ENCODE results near the gene THAP3. TPM values are rescaled to one million over a fixed set of nuclear protein-coding genes. Genes with fewer than 3 reads are reported as not detected.

The THAP3 gene
- total RNA-seq, 1 experiment from 2014 or later = 14.6 TPM

GRCh38 chr1:6621429-6622391, 3.0 kb upstream of the THAP3 start:
- BruUV-seq (replicated peaks) = no TSS peak
- Histone ChIP-seq H2AFZ (no peak overlapping the region), H3K4me2 (no peak overlapping the region), H3K9me3 (ENCODE audit: insufficient read depth, low read depth) (no peaks in the 10 kb centered on the region), H3K79me2 (ENCODE audit: low read depth) (peaks cover 24% of the 10 kb centered on the region), H4K20me1 (ENCODE audit: insufficient read depth) (0 out of 2 replicates have a peak, but pooled peaks cover 10% of the 10 kb centered on the region), H3K4me1 (replicated peaks; ENCODE audit: insufficient read depth) (0 out of 2 replicates have a peak, but pooled peaks cover 8% of the 10 kb centered on the region), H3F3A (ENCODE audit: insufficient read depth, low read depth) (peaks cover 10% of the 10 kb centered on the region), H3K4me3 (no peak overlapping the region), H3K36me3 (ENCODE audit: low read depth) (no peaks in the 10 kb centered on the region), H3K27ac (no peak overlapping the region), H3K27me3 (ENCODE audit: insufficient read depth, low read depth) (no peaks in the 10 kb centered on the region), H3K9me2 (ENCODE audit: insufficient read depth) (no peaks in the 10 kb centered on the region)
- CTCF ChIA-PET = no interaction called here
- intact Hi-C loops (cut with micrococcal nuclease; ENCODE audit: unreplicated experiment) = no loop called here
- no peak for DNase-seq
- POLR2A ChIA-PET (ENCODE audit: unreplicated experiment) = no interaction called here
- TF ChIP-seq CTCF (conservative IDR thresholded peaks at IDR 0.05) = no peak
- no peak for TF ChIP-seq EZH2 (IDR thresholded peaks at IDR 0.05; ENCODE audit: low read depth)

GRCh38 chr1:6622396-6623152, 2.1 kb upstream of the THAP3 start:
- H3K4me2 ChIP-seq = no peak overlapping the region
- H3F3A ChIP-seq (ENCODE audit: insufficient read depth, low read depth) = peaks cover 10% of the 10 kb centered on the region
- no peak for TF ChIP-seq EZH2 (IDR thresholded peaks at IDR 0.05; ENCODE audit: low read depth)
- no peak for TF ChIP-seq CTCF (conservative IDR thresholded peaks at IDR 0.05)
- no peaks in the 10 kb centered on the region for H3K9me2 ChIP-seq (ENCODE audit: insufficient read depth)
- no peaks in the 10 kb centered on the region for H3K36me3 ChIP-seq (ENCODE audit: low read depth)
- no peak for DNase-seq
- H3K4me1 ChIP-seq (replicated peaks; ENCODE audit: insufficient read depth) = 0 out of 2 replicates have a peak, but pooled peaks cover 8% of the 10 kb centered on the region
- 0 out of 2 replicates have a peak, but pooled peaks cover 8% of the 10 kb centered on the region for H4K20me1 ChIP-seq (ENCODE audit: insufficient read depth)
- H3K27ac ChIP-seq = no peak overlapping the region
- POLR2A ChIA-PET (ENCODE audit: unreplicated experiment) = interaction anchor here (0.5 kb wide), 1 partner anchor 22 kb away, joined by 3 read pairs; no protein-coding TSS in a partner anchor
- H2AFZ ChIP-seq = no peak overlapping the region
- BruUV-seq (replicated peaks) = no TSS peak
- CTCF ChIA-PET = no interaction called here
- no peaks in the 10 kb centered on the region for H3K27me3 ChIP-seq (ENCODE audit: insufficient read depth, low read depth)
- H3K79me2 ChIP-seq (ENCODE audit: low read depth) = peaks cover 18% of the 10 kb centered on the region; the same call in 1 of the 2 replicates
- H3K4me3 ChIP-seq = no peak overlapping the region
- intact Hi-C loops (cut with micrococcal nuclease; ENCODE audit: unreplicated experiment) = no loop called here
- no peaks in the 10 kb centered on the region for H3K9me3 ChIP-seq (ENCODE audit: insufficient read depth, low read depth)

- ChIA-PET CTCF (interaction anchor here (0.6 kb wide), 1 partner anchor 157 kb away, joined by 3 read pairs; no protein-coding TSS in a partner anchor), POLR2A (ENCODE audit: unreplicated experiment) (interaction anchor here (0.5 to 0.6 kb wide), 2 partner anchors 20 to 597 kb away, joined by 3 to 4 read pairs; no protein-coding TSS in a partner anchor)
- Histone ChIP-seq H2AFZ (no peak overlapping the region), H3K4me2 (no peak overlapping the region), H3F3A (ENCODE audit: insufficient read depth, low read depth) (peaks cover 10% of the 10 kb centered on the region), H3K36me3 (ENCODE audit: low read depth) (no peaks in the 10 kb centered on the region), H3K4me1 (replicated peaks; ENCODE audit: insufficient read depth) (0 out of 2 replicates have a peak, but pooled peaks cover 8% of the 10 kb centered on the region), H3K27ac (no peak overlapping the region), H4K20me1 (ENCODE audit: insufficient read depth) (0 out of 2 replicates have a peak, but pooled peaks cover 6% of the 10 kb centered on the region), H3K27me3 (ENCODE audit: insufficient read depth, low read depth) (no peaks in the 10 kb centered on the region), H3K79me2 (ENCODE audit: low read depth) (0 out of 2 replicates have a peak, but pooled peaks cover 14% of the 10 kb centered on the region), H3K9me3 (ENCODE audit: insufficient read depth, low read depth) (no peaks in the 10 kb centered on the region), H3K4me3 (no peak overlapping the region), H3K9me2 (ENCODE audit: insufficient read depth) (no peaks in the 10 kb centered on the region)
- BruUV-seq (replicated peaks) = no TSS peak
- TF ChIP-seq EZH2 (IDR thresholded peaks at IDR 0.05; ENCODE audit: low read depth) = no peak
- TF ChIP-seq CTCF (conservative IDR thresholded peaks at IDR 0.05) = no peak
- intact Hi-C loops (cut with micrococcal nuclease; ENCODE audit: unreplicated experiment) = no loop called here
- DNase-seq = no peak
Measured at GRCh38 chr1:6623269-6623965, 1.3 kb upstream of the THAP3 start.

Data from PC-9 (cell line).